ENCODE data around the gene FAIM.

DNA sequence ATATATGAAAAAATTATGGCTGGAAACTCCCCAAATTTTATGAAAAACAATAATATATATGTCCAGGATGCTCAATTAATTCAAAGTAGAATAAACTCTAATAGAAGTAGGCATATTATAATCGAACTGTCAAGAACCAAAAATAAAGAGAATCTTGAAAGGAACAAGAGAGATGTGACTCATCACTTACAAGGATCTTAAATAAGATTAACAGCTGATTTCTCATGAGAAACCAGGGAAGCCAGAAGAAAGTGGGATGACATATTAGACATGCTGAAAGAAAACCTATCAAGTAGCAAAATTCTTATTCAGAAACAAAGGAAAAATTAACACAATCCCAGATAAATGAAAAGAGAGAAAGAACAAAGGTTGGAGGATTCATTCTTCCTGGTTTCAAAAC, 66.8 kb downstream of the FAIM start:
- no peak for TF ChIP-seq POLR2A (IDR thresholded peaks at IDR 0.05)
- TF ChIP-seq, protein P1, sequence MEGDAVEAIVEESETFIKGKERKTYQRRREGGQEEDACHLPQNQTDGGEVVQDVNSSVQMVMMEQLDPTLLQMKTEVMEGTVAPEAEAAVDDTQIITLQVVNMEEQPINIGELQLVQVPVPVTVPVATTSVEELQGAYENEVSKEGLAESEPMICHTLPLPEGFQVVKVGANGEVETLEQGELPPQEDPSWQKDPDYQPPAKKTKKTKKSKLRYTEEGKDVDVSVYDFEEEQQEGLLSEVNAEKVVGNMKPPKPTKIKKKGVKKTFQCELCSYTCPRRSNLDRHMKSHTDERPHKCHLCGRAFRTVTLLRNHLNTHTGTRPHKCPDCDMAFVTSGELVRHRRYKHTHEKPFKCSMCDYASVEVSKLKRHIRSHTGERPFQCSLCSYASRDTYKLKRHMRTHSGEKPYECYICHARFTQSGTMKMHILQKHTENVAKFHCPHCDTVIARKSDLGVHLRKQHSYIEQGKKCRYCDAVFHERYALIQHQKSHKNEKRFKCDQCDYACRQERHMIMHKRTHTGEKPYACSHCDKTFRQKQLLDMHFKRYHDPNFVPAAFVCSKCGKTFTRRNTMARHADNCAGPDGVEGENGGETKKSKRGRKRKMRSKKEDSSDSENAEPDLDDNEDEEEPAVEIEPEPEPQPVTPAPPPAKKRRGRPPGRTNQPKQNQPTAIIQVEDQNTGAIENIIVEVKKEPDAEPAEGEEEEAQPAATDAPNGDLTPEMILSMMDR (IDR thresholded peaks at IDR 0.05), result no peak
